ENCODE measurements around the gene GGN.

DNA sequence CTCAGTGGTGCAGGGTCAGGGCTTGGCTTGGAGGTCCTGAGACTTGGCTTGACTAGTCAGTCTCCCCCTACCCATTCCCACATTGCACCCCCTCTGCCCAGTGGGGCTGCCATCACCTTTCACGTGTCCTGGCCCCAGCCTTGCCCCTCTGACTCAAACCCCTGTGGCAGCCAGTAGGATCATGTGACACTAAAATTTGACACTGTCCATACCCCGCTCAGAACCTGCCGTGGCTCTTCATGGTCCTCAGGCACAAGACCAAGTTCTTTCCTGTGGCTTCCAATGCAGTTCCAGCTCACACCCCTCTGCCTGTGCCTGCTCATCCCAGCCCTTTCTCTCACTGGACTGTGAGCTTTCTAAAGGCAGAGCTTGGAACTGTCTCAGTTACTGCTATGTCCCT lies 11.3 kb downstream of the GGN start:
- TF ChIP-seq, protein P1, sequence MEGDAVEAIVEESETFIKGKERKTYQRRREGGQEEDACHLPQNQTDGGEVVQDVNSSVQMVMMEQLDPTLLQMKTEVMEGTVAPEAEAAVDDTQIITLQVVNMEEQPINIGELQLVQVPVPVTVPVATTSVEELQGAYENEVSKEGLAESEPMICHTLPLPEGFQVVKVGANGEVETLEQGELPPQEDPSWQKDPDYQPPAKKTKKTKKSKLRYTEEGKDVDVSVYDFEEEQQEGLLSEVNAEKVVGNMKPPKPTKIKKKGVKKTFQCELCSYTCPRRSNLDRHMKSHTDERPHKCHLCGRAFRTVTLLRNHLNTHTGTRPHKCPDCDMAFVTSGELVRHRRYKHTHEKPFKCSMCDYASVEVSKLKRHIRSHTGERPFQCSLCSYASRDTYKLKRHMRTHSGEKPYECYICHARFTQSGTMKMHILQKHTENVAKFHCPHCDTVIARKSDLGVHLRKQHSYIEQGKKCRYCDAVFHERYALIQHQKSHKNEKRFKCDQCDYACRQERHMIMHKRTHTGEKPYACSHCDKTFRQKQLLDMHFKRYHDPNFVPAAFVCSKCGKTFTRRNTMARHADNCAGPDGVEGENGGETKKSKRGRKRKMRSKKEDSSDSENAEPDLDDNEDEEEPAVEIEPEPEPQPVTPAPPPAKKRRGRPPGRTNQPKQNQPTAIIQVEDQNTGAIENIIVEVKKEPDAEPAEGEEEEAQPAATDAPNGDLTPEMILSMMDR (IDR thresholded peaks at IDR 0.05), result no peak
- no peak for TF ChIP-seq POLR2A (IDR thresholded peaks at IDR 0.05)

All from testis (tissue), 2 donors.